Ramos (cell line): ENCODE data around the gene BRD7.

ENCODE experiments used
- in situ Hi-C: fragments of 300-500 bp; cut with MboI; formaldehyde crosslinking; loops from one replicate; pipeline ENCODE4 v1.14.3; 2022; ENCODE audit warnings: low sequenced_read_pairs; ENCODE audit not compliant: unreplicated experiment

The BRD7 gene

DNA sequence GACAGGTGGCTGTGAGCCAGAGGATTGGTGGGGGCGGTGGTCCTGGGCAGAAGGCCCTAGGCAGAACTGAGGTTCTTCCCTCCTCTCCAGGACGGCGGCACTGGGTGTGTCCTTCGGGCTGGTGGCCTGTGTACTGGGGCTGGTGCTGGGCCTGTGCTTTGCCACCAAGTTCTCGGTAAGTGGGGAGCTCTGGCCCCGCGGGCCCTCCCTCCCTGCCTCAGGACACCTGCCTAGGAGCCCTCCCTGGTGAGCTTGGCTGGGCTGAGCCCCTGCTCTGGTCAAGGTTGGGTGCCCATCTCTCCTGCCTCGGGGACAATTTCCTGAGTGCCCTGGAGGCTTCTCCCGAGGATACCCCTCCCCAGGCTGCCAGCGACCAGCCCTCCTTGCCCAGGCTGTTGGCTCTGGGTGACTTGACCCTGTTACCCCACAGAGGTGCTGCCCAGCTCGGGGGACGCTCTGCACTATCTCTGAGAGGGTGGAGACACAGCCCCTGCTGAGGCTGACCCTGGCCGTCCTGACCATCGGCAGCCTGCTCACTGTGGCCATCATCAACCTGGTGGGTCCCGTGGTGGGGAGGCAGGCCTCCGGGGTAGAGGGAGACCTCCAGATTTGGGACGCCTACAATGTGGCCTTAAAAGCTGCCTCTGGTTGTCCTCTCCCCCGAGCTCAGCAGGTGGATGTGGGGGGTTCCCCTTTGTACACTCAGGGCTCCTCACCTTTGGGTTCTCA lies 60.4 kb downstream of the BRD7 start:
- in situ Hi-C loops: no loop called here

- in situ Hi-C loops: no loop called here
These were observed 62.5 kb downstream of the BRD7 start for GRCh38 chr16:50306287-50306686.

DNA sequence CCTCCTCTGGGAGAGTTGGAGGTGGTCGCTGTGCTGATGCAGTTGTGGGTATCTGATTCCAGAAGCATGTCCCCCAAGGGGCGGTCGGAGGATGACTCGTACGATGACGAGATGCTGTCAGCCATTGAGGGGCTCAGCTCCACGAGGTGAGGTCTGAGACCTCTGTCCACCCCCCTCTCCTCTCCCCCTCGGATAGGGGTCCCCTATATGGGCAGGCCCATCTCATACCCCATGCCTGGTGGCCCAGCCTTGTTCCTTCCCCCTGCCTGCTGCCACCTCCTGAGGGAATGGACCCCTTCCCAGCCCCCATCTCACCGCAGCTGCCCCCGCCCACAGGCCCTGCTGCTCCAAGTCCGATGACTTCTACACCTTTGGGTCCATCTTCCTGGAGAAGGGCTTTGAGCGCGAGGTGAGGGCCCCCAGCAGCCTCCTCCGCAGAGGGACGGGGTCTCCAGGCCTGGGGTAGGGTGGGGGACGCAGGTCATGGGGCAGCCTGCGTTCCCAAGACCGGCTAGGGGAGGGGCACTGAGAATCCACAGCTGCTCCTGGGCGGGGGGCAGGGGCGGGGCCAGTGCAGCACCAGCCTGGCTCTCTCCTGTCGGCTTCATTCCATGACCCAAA lies 63.2 kb downstream of the BRD7 start:
- in situ Hi-C loops: no loop called here

GRCh38 chr16:50304467-50305440 lies 64.0 kb downstream of the BRD7 start:
- in situ Hi-C loops: no loop called here

DNA sequence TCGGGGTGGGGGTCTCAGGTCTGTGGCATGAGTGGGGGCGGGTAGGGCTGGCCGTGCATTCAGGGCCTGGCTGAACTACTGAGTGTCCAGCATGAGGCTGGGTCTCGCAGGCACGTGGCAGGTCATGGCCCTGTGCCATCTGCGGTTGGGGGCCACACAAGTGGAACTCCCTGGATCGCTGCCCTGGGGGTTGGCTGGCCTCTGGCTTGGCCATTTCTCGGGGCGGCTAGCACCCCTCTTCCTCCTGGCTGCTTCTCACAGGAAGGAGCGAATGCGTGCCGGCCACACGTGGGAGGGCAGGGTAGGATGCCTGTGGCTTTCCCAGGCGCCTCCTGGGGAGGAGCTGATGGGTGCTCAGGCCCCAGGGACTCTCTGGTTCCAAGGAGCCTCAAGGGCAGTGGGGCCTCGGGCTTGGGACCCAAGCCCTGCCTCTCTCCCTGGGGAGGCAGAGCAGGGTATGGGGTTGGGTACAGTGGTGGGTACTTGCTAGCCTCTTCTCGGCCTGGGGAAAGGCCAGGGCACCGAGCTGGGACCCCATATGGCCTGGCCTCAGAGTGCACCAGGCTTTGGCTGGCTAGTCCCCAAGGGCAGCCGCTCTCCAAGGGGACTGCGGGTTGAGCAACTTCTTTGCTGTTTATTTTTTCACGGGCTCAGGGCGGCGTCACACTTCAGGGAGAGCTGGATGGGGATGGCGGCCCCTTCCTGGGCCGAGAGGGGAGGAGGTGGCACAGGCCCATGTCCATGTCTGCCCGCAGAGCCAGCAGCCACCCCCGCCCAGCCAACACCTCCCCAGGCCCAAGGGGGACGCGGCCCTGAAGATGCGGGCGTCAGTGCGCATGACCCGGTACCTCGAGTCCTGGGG lies 65.0 kb downstream of the BRD7 start:
- in situ Hi-C loops: no loop called here

- in situ Hi-C loops: no loop called here
These were observed 65.7 kb downstream of the BRD7 start for GRCh38 chr16:50303041-50303604.

DNA sequence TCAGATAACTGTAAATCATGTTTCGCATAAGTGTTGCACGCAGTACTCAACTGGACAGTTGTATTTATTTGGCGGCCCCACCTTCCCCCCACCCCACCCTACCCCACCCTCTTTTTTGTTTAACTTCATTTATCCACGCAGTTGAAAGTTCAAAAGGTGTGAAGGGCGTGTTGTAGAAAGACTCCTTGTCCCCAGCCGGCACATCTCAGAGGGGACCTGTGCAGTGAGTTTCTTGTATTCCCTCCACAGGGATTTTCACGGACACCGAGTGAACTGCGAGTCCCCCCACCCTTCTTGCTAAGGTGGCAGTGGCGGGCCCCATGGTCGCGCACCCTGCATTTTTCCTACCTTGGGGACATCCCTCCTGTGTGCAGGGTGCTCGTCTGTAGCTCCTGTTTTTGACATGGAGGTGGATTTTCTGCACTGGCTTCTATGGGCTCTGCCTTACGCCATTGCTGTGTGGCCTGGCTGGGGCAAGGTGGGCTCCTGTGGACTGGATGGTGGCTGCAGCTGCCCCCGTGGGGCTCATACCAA lies 66.2 kb downstream of the BRD7 start:
- in situ Hi-C loops: no loop called here

DNA sequence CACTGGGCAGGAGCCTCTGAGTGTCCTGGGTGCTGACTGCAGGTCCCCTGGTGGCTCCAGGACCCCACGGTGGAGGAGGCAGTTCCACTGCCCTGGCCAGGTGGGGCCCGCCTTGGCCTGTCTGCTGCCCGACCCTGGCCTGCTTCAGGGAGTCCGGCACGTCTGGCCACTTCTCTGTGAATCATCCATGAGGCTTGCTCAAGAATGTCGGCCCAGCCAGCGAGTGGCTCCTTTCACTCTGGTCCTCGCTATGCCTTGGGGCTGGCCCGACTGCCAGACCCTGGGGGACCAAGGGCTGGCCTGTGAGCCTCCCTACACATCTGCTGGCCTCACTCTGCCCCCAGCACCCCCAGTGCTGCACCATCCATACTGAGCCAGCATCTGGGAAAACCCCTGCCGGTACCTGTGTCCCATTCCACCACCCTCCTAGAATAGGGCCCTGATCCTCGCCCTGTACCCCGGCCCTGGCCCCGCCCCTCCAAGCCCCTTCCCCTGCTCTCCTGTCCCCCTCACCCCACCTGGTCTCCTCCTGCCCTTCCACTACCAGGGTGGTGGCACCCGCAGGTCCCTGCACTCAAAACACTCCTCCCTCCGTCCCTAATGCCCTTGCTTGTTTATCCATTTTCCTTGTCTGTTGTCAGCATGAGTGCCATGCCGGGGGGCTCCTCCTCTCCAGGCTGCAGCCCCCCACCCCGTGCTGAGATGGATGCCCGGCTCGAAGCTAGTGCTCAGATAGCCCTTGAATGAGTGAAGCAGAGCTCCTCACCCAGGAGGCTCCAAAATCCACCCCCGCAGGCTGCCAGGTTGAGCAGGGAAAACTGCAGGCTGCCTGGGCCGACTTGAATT lies 66.9 kb downstream of the BRD7 start:
- in situ Hi-C loops: no loop called here

GRCh38 chr16:50300942-50301625 lies 67.7 kb downstream of the BRD7 start:
- in situ Hi-C loops: no loop called here

DNA sequence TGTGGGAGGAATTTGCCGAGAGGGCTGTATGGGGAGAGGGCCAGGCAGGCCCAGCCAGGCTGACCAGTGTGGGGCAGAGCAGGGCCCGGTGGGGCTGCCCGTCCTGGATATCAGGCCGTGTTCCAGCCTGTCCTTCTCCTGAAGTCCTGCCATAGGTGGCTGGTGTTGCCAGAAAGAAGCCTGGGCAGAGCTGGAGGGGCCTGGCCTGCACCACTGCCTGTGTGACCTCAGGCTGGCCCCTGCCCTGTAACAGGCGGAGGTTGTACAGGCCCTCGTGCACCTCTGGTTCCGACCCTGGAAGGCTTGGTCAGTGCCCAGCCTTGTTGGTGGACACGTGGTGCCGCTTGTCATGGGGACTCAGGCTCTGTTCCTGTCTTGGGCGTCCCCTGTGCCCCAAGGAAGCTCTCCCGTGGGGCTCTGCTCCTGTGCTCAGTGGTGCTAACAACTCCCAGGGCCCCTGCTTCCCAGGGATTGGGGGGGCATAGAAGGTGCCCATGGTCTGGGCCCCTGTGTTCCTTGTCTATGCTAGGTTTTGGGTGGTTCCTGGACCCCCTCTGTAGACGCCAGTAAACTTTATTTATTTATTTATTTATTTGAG lies 69.2 kb downstream of the BRD7 start:
- in situ Hi-C loops: no loop called here

- in situ Hi-C loops: no loop called here
These were observed 69.9 kb downstream of the BRD7 start for GRCh38 chr16:50298591-50299507.

DNA sequence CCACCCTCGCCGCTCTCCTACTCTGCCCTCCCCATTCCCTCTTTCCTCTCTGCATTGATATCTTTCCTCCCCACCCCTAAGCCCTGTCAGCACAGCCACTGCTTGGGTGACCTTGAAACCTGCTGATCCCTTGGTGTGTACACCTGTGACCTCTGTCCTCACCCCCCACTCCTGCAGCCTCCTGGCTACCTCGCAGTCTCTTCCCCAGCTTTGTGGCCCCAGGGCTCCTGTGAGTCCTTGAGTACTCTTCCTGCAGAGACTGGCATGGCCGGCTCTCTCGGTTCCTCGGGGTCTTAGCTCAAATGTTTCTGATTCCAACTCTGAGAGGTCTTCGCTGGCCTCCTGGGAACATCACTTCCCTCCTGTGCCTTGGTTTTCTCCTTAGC lies 70.7 kb downstream of the BRD7 start:
- in situ Hi-C loops: no loop called here

GRCh38 chr16:50297301-50298074 lies 71.3 kb downstream of the BRD7 start:
- in situ Hi-C loops: no loop called here

- in situ Hi-C loops: no loop called here
These were observed 72.0 kb downstream of the BRD7 start for GRCh38 chr16:50296807-50297206.

DNA sequence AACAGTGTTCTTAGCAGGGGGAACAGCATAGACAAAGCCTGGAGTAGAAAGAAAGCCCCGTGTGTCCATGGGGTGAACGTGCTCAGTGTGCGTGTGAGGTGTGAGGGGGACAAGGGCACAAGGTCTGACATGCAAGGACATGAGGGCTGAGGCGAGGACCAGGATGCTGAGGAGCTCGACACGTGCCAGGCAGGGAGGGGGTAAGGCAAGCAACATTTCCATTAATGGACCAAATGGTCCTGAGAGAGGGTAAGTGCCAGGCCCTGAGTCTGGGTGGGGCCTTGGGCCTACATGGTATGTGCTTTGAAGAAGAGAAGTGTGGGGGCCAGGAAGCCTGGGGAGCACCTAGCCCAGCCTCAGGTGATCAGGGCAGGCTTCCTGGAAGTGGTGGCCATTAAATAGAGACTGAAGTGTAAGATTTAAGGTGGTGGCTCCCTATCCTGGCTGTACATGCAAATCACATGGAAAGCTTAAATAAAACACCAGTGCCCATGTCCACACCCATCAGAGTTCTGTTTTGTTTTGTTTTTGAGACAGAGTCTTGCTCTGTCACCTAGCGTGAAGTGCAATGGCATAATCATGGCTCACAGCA lies 73.2 kb downstream of the BRD7 start:
- in situ Hi-C loops: no loop called here

- in situ Hi-C loops: no loop called here
These were observed 73.8 kb downstream of the BRD7 start for GRCh38 chr16:50294955-50295354.
